GM19328 (cell line): ENCODE measurements around the gene GPC1.

Source experiments
- ATAC-seq: cut with Tn5 transposase; IDR thresholded peaks from one replicate; pipeline ENCODE4 v1.9.1; 2021; ENCODE audit warnings: mild to moderate bottlenecking, moderate library complexity; ENCODE audit not compliant: unreplicated experiment

GPC1 gene

DNA sequence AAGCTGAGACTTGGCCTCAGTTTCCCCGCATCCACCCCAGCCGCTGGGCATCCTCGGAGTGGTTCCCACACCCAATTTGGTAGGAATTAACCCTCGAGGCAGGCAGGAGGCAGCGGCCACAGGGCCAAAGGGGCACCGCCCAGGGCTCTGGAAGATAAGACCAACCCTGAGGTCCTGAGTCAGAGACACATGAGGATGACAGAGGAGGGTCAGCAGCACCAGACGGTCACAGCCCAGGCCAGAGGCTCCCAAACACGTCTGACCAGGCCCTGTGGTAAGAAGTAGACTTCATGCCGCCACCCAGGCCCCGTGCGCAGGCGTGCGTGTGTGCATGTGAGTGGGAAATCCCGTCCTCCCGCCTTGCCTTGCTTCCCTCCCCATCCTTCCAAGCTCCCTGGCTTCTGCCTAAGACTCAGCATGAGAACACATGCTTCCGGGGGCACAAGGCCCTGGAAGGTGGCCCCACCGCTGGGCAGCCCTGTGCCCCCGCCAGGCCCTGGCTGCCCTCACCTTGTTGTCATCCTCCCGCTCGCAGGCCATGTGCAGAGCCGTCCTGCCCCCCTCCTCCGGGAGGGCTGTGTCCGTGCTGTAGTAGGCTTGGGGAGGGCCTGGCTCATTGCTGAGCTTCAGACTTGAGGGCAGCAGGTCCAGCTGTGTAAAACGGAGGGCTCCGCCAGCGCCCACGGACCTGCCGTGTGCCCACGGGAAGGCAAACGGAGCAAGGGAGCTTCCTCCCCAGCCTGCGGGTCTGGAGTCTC, 76.1 kb downstream of the GPC1 start:
- no peak for ATAC-seq

DNA sequence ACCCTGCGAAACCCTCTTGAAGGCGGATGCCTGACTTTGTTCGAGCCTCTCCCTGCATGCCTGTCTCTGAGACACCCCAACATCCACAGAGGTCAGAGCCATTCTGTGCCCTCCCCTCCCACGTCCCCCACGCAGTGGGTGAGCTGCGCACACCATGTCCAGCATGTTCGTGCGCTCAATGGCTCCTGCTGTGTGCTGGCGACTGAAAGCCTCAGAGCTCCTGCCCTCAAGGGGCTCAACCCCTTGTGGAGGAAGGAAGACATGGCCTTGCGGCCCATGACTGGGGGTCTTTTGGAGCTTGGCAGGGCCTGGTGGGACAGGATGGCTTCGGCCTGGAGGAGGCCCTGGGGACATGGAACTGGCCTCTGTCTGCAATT, 76.6 kb downstream of the GPC1 start:
- ATAC-seq: no peak

DNA sequence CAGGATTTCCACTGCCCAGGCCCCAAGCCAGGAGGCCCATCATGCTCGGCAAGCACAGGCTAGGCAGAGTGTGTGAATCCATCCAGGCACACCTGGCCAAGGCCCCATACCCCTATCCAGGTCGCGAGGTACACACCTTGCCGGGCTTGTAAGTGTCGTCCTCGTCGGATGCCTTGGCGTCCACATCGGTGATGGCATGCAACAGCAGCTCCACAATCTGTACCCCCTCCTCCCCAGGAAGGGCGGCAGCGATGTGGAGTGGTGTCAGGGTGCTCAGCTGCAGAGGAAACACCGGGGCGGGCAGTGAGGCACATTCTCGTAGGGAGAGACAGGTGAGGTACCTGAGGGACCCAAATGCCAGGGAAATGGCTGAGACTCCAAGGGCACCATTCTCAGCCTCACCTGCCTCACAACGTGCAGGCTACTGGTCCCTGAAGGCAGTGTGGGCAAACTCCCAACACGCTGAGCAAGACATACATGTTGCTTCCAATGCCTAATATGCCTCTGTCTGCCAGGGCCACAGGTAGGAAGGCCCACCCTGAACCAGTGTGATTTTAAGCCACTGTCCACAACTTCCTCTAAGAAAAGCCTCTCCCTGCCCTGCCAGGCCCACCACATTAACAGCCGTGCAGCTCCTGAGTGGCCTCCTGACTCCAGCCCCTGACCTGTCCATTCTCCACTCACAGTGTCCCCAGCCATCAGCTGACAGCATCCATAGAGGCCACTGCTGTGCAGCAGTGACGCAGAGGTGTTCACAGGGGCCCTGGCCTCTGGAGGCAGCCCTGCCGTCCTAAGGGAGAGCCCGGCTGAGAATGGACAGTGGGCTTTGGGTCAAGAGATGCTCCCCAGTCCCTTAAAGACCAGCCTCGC, 77.4 kb downstream of the GPC1 start:
- ATAC-seq: no peak

DNA sequence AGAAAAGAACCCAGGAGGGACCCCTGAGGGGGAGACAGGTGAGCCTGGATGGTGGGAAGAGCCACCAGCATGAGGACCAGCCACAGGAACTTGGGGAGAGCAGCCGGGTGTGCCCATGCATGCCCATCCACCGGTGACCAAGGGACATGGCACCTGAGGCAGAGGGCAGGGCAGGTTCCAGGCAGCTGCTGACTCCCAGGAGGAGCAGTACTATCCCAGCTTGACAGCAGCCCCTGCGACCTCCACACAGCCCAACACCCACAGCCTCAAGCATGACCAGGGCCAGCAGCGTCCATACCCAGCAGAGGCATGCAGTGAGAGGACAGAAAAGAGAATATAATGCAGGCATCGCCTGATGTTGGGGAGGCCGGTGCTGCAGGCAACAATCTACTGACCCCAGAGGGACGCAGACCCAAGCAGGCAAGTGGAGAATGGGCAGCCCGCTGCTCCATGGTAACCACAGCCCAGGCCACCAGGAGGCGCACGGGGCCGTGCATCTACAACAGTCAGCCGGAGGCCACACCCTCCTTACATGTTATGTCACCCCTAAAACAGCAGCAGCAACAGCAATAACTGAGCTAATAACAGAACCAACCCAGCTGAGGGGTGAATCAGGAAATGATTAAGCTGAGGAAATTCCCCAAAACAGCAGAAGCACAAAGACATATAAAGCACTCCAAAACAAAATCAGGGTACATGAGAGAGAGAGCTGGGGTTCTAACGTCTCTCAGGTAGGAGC, 78.3 kb downstream of the GPC1 start:
- ATAC-seq: peak; percentile 81

DNA sequence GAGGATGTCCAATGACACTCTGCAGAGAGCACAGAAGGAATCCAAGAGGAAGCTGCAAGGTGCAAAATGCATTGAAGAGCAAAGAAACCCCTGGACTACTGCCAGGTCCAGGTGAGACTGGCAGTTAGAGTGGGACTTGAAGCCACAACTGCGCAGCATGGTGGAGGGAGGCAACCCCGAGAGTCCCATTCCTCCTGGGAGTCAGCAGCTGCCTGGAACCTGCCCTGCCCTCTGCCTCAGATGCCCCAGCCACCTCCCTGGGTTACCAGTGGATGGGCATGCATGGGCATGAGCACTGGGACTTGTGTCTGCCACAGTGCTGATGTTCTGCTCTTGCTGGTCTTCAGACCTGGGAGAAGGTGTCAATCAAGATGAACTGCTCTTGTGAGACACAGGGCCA, 79.2 kb downstream of the GPC1 start:
- no peak for ATAC-seq

DNA sequence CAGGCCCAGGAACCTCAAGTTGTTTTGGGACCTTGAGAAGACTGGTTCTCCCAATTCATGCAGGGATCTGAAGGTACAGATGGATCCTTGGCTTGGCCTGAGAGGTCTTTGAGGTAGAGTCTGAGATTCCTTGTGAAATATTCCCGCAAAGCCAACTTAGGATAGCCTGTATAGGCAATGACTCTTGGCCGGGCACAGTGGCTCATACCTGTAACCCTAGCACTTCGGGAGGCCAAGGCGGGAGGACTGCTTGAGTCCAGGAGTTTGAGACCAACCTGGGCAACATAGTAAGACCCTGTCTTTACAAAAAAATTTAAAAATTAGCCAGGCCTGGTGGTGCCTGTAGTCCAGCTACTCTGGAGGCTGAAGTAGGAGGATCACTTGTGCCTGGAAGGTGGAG, 81.9 kb downstream of the GPC1 start:
- ATAC-seq: no peak
